Ovary (tissue), 3 donors: ENCODE measurements around the gene SLC4A5.

Experiments
- EP300 ChIP-seq: sonication (generic); formaldehyde crosslinking; IDR thresholded peaks from one replicate; pipeline ENCODE4 v1.6.1; 2017; ENCODE audit warnings: antibody characterized with exemption
- POLR2A ChIP-seq: fragments of 450-650 bp; IDR thresholded peaks from one replicate; pipeline ENCODE4 v1.6.1; 2017; ENCODE audit warnings: antibody characterized with exemption, mild to moderate bottlenecking, moderate library complexity
- TF ChIP-seq, protein P1 (sequence below), 3 donors: fragments of 450-650 bp in 2 of 3; fragments of 200-600 bp in 1 of 3; IDR thresholded peaks; one replicate each; pipeline versions ENCODE4 v1.5.1 to v1.8.0; 2016 to 2022; ENCODE audit warnings: antibody characterized with exemption in 3 of 3, mild to moderate bottlenecking in 1 of 3
- donor health status: DM: no; HTN: no; CAD: no.

- TF ChIP-seq, protein P1, sequence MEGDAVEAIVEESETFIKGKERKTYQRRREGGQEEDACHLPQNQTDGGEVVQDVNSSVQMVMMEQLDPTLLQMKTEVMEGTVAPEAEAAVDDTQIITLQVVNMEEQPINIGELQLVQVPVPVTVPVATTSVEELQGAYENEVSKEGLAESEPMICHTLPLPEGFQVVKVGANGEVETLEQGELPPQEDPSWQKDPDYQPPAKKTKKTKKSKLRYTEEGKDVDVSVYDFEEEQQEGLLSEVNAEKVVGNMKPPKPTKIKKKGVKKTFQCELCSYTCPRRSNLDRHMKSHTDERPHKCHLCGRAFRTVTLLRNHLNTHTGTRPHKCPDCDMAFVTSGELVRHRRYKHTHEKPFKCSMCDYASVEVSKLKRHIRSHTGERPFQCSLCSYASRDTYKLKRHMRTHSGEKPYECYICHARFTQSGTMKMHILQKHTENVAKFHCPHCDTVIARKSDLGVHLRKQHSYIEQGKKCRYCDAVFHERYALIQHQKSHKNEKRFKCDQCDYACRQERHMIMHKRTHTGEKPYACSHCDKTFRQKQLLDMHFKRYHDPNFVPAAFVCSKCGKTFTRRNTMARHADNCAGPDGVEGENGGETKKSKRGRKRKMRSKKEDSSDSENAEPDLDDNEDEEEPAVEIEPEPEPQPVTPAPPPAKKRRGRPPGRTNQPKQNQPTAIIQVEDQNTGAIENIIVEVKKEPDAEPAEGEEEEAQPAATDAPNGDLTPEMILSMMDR (IDR thresholded peaks at IDR 0.05), result no peak
- TF ChIP-seq POLR2A (no peak), EP300 (no peak)
Measured at GRCh38 chr2:74292751-74293150, 50.5 kb downstream of the SLC4A5 start.
